ENCODE measurements around the gene CYYR1.

DNA sequence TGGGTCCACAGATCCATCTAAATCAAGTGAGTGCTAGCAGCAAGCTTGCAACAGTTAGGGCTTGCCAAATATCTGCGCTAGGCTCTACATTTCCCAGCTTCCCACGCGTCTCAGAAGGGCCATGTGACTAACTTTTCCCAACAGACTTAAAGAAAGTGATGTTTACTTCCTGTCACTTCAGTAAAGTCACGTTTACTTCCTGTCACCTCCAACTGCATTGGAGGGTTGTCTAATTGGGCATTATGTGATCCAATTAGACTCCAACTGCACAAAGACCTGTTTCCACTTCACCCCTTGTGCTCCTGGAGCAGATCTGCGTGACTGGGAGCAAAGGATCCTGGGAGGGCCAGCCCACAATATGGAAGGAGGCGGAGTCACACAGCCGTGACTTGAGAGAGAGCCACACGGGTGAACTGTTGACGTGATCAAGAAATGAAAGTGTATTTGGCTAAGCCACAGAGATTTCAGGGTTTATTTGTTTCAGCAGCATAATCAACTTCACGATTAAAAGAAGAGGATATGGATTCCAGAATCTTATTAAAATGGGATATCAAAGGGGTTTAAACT, 77.7 kb downstream of the CYYR1 start:
- TF ChIP-seq, protein P1, sequence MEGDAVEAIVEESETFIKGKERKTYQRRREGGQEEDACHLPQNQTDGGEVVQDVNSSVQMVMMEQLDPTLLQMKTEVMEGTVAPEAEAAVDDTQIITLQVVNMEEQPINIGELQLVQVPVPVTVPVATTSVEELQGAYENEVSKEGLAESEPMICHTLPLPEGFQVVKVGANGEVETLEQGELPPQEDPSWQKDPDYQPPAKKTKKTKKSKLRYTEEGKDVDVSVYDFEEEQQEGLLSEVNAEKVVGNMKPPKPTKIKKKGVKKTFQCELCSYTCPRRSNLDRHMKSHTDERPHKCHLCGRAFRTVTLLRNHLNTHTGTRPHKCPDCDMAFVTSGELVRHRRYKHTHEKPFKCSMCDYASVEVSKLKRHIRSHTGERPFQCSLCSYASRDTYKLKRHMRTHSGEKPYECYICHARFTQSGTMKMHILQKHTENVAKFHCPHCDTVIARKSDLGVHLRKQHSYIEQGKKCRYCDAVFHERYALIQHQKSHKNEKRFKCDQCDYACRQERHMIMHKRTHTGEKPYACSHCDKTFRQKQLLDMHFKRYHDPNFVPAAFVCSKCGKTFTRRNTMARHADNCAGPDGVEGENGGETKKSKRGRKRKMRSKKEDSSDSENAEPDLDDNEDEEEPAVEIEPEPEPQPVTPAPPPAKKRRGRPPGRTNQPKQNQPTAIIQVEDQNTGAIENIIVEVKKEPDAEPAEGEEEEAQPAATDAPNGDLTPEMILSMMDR (IDR thresholded peaks at IDR 0.05) = no peak
- no peak for TF ChIP-seq POLR2A (IDR thresholded peaks at IDR 0.05)
